Measurements from ENCODE around the gene GPATCH3.
"Not testable (repeated sequence)": the region's sequence is repeated elsewhere in the genome, so short reads cannot be mapped to it uniquely, and the experiment has no call there.

The GPATCH3 gene

GRCh38 chr1:26862781-26863684, 37.2 kb downstream of the GPATCH3 start, which contains the start of gene SFN:
Gene SFN, plus strand, starts transcription at chr1:26863149. Its CDS starts 64 bp downstream, at chr1:26863213.
- peak; percentile 43 for DNase-seq

DNA sequence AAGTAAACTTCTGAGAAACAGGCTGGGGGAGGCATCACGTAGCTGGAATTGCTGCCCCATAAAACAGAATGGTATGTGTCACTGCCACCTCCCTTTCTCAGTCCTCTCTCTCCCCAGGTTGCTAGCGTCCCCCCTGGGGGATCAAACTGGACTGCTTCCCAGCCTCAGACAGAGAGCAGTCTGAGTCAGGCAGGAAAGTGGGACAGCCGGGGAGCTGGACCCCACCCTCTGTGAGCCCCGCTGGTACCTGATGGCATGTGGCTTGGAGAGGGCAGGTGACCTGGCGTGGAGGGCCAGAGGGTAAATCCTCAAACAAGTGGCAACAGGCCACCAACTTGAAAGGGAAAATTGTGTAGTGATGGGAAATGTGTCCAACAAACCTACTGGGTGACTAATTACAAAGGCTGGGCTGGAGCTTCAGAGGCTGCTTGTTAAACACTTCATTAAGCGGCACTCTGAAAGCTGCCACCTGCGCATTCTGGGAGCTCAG, 38.3 kb downstream of the GPATCH3 start:
- no peak for DNase-seq

DNA sequence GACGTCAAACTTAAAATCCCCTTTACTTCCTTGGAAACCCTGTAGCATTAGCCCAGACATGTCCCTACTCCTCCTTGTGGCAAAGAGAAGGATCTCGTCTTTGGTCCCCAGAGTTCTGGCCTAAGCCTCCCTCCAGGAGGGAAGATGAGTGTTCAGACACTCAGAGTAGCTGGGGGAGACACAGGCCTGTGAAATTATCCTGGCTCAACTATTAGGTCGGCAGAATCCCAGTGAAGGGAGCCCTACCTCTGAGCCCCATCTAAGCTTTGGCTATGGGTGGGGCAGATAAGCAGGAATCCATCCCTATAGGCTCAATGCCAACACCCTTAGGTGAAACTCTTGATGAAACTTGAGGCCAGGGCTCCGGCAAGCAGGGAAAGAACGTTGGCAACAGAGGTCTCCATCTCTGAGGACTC, 39.0 kb downstream of the GPATCH3 start:
- DNase-seq: no peak

GRCh38 chr1:26858891-26859640, 41.2 kb downstream of the GPATCH3 start:
- no peak for DNase-seq

DNA sequence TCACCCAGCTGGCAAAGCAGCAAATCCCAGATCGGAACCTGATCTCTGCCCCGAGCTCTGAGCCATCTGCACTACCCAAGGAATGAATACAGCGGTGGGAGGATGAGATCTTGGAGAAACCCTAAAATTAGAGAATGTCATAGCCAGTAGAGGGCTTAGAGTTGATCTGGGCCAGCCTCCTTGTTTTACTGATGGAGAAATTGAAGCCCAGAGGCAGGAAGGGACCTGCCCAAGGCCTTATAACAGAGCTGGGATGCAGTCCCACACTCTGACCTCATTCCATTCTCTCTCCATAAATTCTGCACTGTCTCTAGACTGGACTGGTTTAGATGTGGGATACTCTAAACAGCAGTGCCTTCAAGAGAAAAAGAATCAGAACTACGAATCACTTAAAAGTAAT, 42.1 kb downstream of the GPATCH3 start:
- DNase-seq: no peak

DNA sequence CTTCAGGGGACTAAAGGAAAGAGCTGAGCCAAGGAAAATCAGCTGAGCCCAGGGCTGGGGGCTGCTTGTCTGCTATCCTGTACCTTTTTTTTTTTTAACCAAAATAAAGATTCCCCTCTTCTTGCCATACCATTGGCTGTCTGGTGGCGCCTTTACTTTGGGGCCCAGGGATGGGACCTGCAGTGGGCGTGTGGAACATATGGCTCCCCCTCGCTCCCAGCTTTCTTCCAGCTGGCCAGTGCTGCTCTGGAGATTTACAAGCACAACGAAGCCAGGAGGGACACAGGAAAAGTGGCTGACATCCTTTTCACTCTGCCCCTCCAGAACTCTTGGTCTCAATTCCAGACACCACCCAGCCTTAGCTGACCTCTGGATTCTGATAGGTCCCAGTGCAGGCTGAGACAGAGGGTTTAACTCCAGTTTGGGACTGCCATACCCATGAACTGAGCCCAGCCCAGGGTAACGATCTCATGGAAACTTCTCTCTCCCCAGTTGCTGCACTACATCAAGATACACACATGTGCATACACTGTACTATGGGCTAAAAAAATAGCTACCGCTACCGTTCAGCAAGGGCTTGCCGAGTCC, 42.7 kb downstream of the GPATCH3 start:
- DNase-seq: no peak

DNA sequence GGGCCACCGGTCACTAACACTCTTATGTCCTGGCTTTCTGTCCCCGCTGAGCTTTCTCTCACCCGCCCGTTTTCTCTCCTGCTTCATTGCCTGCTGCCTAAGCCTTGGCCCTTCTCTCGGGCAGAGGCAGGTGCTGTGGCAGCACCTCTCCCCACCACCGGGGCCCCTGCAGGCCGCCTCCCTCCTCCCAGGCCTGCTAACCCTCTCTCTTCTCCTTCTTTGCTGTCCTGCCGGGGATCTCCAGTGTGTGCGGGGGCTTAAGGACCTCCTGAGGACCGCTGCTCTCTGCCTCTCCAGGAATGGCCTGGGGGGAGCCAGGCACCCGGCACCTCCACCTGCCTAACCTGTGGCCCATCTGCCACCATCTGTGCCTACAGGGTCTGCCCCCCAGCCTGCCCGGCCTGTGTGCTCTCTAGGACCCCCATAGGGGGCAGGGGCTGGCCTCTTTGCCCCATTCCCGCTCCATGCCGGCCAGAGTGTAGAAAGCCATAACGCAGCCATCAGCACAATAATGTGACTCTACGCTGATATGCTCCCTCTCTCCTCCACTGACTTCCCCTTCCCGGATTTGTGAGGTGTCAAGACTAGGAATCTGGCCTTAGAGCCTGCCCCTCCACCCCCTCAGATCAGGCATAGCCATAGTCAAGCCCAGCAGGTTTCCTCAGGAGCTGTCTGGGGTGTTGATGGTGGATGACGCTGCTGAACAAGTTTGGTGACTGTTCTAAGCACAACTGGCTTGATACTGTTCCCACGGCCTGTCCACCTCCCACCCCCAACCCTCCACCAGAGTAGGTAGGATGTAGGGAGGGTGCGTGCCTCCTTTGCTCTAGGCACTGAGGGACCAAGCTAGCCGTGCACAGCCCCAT, 43.4 kb downstream of the GPATCH3 start:
- no peak for DNase-seq

- DNase-seq: no peak
Observed at GRCh38 chr1:26856181-26856580, 44.1 kb downstream of the GPATCH3 start.

DNA sequence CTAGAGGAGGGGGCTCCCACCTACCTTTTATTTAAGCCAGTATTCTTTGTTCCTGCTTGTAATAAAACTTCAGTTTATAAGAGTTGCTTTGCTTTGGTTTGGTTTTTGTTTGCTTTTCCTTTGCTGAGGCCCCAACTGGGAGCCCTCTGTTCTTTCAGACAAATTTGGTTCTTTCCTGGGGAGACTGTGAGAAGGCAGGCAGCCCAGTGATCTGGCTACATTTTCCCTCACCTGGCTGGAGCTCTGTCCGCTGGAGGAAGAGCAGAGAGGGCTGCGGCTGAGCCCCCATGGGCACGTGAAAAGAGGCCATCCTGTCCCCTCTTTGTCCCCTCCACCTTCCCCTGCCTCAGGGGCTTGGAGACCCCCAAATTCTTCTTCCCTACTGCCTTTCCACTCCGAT, 44.6 kb downstream of the GPATCH3 start:
- DNase-seq: no peak

- DNase-seq: peak; percentile 49
Observed at GRCh38 chr1:26854906-26855305, 45.4 kb downstream of the GPATCH3 start.

DNA sequence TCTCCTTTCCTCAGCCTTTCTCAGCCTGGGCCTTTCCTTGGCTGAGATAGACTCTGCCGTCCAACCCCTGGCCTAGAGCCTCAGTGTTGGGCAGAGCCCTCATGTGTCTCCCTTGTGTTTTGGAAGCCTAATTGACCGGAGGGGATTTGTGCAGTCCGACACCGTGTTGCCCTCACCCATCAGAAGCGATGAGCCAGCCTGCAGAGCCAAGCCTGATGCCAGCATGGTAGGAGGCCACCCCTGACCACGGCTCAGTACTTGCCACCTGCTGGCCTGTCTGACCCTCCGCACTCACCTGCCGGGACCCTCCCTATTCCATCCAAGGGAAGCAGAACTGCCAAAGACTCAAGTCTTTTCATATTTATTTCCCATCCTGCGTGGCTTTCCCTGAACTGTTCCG, 46.7 kb downstream of the GPATCH3 start:
- DNase-seq: no peak

DNA sequence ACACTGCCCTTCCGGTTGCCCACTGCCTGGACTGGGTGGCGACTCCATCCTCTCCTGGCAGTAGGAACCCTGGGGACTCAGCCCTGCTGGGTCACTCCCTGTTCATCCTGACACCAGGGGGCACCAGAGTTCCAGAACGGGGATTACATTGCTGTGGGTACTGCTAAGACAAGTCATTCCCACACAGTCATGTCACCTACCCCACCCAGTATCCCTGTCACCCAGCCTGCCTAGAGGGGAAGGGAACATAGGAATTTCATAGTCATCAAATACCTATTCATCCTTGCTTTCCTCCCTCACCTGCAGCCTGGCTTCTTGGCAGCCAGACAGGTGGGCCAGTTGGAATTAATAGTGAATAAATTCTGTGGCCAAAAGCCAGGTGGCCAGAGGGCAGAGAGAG, 47.1 kb downstream of the GPATCH3 start:
- DNase-seq: peak; percentile 88

GRCh38 chr1:26852701-26853100, 47.6 kb downstream of the GPATCH3 start:
- DNase-seq: no peak

DNA sequence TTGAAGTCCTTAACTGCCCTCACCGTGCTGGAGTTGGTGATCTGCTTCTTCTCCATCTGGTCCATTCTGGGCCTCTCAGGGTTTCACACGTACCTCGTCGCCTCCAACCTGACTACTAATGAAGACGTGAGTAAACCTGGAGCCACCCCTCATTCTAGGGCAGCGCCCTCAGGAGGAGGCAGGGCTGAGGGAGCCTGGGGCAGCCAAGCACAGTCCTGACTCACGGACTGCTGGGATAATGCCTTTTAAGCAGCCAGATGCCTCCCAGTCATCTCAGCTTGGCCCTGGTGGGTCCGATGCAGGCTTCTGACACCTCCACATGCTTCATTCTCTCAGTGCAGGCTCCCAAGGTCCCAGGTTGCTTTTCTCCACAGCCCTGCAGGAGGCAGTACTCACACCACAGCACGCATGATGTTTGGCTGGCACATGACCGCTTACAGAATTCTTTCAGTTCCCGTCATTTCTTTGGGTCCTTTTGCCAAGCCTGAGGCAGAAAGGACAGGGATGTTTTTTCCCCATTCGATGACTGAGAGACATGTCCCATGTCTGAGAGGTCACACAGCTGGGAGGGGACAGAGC, 49.1 kb downstream of the GPATCH3 start:
- no peak for DNase-seq

GRCh38 chr1:26848941-26849774, 51.1 kb downstream of the GPATCH3 start:
- DNase-seq: no peak

- DNase-seq: no peak
Observed at GRCh38 chr1:26848499-26848898, 51.8 kb downstream of the GPATCH3 start.

- DNase-seq: not testable (repeated sequence)
Observed at GRCh38 chr1:26847826-26848225, 52.4 kb downstream of the GPATCH3 start.

- DNase-seq: no peak
Observed at GRCh38 chr1:26844424-26845196, 55.7 kb downstream of the GPATCH3 start.

Measured in hematopoietic multipotent progenitor cell treated with erythropoietin and hydrocortisone succinate and interleukin-3 and kit ligand, for 8 days (in vitro differentiated cells).